HG03066 (cell line): ENCODE measurements around the gene DNASE1L2.
"Not testable (repeated sequence)": the region's sequence is repeated elsewhere in the genome, so short reads cannot be mapped to it uniquely, and the experiment has no call there.

Source experiments
- ATAC-seq: cut with Tn5 transposase; IDR thresholded peaks from one replicate; pipeline ENCODE4 v1.9.1; 2021; ENCODE audit warnings: low read depth; ENCODE audit not compliant: unreplicated experiment

DNASE1L2 gene

DNA sequence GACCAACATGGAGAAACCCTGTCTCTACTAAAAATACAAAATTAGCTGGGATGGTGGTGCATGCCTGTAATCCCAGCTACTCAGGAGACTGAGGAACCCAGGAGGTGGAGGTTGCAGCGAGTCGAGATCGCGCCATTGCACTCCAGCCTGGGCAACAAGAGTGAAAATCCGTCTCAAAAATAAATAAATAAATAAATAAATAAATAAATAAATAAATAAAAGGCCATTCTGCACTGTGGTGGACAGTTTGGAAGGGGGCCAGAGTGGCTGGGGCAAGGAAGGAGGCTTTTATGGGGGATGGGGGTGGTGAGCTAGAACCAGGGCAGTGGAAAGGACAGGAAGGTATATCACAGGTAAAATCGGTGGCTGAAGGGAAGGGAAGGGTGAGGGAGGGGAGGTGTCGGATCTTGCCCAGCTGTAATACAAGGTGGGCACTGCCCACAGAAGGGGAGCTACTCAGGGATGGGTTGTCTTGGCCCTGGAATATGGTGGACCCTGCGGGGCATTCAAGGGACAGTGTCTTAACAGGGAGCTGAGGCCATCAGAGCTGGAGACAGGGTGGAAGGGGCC lies 33.0 kb upstream of the DNASE1L2 start:
- not testable (repeated sequence) for ATAC-seq

DNA sequence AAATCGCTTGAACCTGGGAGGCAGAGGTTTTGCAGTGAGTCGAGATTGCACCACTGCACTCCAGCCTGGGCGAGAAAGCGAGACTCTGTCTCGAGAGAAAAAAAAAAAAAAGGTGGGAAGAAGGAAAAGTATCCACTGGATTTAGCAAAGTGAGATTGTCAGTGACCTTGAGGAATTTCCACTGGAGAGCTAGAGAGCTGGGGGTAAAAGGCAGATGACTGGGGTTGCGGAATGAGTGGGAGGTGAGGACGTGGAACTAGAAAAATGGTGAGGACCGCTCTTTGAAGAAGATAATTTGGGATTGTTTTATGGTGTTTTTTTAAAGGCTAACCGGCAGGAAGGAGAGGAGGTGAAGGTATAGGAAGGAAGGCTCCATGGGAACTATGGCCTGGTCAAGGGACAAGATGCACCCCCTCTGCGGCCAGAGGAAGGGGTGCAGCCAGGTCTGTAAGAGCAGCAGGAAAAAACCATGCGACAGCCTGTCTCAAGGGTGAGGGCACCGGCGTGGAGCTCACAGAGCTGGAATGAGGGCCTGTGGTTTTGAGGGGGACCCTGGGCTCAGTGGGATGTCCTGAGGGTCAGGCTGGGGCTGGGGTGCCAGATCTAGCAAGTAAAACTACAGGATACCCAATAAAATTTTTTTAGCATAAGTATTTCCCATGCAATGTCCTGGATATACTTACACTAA lies 31.7 kb upstream of the DNASE1L2 start:
- ATAC-seq: no peak

DNA sequence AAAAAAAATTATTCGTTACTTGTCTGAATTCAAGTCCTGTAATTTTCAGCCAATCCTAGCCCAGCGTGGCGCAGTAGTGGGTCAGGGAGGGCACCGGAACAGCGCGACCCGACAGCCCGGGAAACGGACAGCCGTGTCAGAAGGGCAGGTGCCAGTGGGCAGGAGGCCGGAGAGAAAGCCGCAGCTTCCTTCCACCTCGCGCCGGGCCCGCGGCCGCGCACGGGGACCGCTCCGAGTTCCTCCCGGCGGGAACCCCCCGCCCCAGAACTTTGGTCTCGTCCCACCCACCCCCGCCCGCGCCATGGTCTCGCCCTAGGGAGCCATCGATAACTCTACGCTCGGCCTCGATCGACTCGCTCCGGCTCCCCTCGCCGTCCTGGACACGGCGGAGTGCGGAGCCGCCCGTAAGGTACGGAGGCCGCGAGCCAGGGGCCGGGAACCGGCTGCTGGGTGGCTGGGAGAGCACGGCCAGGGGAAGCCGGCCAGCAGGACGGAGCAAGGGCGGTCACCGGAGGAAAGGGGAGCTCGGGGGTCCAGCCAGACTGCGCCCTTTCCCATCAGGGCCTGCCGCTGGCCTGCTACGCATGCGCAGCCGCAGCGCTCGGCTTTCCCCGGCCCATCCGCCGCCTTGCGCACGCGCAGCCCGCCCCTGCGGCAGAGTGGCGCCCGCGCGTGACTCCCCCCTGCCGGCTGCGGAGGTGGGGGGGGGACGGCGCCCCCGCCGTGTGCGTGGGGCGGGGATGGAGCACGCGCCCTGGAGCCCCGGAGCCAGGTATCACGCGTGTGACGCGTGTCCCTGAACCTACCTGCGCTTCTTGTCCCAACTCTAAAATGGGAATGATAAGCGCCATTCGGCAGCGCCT lies 30.9 kb upstream of the DNASE1L2 start, which contains the start of gene MLST8:
MLST8 (plus strand) TSS at position 351 of the 863 bp plus-strand sequence. CDS start 632 bp downstream, outside the sequence.
- ATAC-seq: peak; percentile 61

DNA sequence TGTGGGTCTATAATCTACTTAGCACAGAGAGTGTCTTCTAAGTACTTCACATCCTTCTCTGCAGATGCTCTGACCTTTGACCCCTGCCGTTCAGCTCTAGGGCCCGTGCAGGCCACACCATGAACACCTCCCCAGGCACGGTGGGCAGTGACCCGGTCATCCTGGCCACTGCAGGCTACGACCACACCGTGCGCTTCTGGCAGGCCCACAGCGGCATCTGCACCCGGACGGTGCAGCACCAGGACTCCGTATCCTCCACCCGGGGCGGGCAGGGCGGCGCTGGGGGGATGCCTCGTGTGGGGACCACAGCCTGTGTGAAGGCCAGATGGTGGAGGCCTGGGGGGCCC lies 30.3 kb upstream of the DNASE1L2 start:
- ATAC-seq: peak; percentile 9

DNA sequence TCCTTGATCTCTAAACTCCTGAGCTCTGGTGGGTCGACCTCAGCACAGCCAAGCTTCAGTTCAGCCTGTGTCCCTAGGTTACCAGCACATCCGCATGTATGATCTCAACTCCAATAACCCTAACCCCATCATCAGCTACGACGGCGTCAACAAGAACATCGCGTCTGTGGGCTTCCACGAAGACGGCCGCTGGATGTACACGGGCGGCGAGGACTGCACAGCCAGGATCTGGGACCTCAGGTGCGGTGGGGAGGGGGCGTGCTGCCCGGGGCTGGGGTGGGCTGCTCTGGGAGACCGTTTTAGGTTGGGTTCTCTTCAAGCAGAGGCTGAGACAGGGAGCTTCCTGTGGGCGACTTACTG lies 29.8 kb upstream of the DNASE1L2 start:
- ATAC-seq: no peak

DNA sequence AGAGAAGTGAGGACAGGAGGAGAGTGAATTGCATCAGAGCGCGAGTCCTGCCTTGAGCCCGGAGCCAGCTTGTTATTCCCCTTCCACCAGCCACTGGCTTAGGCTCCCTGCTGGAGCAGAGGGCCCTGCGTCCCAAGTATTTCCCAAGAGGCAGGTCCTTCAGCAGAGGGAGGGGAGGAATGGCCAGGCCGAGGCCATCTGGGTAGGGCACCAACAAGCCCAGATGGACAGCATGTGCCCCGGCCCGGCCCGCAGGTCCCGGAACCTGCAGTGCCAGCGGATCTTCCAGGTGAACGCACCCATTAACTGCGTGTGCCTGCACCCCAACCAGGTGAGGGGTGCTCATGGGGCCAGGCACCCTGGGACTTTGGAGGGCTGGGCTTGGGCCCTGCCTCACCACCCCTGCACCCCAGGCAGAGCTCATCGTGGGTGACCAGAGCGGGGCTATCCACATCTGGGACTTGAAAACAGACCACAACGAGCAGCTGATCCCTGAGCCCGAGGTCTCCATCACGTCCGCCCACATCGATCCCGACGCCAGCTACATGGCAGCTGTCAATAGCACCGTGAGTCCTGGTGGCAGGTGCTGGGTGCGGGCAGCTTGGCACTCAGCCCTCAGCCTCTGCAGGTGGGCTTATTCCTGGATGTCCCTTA lies 29.3 kb upstream of the DNASE1L2 start:
- no peak for ATAC-seq

DNA sequence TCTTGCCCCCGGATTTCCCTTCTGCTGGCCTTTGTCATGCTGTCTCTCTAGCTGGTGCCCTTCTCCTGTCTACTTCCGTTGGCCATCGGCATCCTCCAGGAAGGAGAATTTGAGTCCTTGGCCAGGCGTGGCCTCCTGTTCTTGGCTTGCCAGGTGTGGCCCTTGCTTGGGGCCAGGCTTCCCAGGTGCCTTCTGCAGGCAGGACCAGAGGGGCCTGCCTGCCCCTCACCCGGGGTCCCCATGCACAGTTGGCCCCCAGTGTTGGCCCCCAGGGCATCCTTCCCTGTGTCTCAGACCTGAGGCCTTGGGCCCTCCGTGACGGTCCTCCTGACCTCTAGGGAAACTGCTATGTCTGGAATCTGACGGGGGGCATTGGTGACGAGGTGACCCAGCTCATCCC lies 28.4 kb upstream of the DNASE1L2 start:
- ATAC-seq: no peak

DNA sequence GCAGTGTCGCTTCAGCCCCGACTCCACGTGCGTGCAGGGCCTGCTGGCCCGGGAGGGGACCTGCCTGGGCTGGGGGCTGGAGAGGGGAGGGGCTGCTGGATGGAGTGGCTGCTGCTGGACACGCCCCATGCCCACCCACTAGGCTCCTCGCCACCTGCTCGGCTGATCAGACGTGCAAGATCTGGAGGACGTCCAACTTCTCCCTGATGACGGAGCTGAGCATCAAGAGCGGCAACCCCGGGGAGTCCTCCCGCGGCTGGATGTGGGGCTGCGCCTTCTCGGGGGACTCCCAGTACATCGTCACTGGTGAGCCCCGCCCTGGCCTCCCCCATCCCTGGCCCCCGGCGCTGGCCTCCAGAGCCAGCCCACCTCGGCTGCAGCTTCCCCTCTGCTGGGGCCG lies 27.9 kb upstream of the DNASE1L2 start:
- ATAC-seq: no peak

DNA sequence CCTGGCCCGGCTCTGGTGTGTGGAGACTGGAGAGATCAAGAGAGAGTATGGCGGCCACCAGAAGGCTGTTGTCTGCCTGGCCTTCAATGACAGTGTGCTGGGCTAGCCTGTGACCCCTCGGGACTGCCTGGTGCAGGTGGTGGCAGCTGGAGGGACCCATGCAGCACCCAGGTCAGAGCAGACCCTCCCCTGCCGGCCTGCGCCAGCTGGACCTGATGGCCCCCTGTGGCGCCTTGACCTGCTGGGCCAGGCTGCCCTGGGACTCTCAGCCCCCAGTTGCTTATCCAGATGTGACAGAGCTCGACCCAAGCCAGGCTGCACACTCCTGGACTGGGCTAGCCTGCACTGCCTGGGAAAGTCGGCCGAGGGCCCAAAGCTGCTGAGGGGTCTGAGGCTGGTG lies 27.5 kb upstream of the DNASE1L2 start:
- ATAC-seq: no peak

DNA sequence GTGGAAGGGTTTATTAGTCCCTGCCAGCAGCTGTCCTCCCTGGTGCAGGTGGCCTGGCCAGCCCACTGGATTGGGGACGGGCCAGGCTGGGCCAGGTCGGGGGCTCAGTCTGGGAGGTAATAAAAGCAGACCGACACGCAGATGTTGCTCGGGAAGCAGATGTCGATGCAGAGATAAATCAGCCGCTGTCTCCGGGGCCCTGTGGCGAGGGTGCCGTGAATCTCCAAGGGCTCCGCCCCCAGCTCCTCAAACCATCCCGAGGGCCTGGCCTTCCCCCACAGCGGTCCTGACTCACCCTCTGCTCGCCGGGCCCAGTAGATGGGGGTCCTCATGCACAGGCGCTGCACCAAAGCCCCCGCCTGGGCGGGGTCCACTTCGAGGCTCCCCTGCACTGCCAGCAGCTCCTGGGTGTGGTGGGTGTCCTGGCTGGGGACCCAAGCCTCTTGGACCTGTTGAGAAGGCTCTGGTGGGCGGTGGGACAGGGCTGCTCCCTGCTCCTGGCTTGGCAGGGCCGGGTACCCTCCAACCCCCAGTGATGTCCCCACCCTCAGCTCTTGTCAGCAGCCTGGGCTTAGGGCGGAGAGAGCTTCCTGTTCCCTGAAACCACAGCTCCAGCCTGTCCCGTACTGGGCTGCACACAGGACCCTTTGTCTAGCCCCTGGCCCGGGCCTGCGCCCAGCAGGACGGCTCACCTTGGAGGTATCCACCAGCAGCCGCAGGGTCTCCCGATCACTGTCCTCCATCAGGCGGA lies 26.8 kb upstream of the DNASE1L2 start:
- ATAC-seq: no peak

DNA sequence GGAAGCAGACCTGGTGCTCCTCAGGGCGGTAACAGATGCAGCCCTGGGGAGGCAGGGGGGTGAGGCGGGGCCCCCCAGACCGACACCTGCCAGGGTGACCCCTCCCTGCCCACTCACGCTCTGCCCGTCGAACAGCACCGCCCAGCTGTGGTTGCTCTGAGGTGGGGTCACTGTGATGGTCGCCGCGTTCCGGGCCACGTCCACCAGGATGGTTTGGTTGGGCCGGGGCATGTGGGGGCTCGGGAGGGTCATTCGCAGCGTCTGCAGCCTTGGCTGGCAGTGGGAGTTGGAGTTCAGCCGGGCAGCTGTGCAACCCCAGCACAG lies 26.3 kb upstream of the DNASE1L2 start:
- no peak for ATAC-seq

DNA sequence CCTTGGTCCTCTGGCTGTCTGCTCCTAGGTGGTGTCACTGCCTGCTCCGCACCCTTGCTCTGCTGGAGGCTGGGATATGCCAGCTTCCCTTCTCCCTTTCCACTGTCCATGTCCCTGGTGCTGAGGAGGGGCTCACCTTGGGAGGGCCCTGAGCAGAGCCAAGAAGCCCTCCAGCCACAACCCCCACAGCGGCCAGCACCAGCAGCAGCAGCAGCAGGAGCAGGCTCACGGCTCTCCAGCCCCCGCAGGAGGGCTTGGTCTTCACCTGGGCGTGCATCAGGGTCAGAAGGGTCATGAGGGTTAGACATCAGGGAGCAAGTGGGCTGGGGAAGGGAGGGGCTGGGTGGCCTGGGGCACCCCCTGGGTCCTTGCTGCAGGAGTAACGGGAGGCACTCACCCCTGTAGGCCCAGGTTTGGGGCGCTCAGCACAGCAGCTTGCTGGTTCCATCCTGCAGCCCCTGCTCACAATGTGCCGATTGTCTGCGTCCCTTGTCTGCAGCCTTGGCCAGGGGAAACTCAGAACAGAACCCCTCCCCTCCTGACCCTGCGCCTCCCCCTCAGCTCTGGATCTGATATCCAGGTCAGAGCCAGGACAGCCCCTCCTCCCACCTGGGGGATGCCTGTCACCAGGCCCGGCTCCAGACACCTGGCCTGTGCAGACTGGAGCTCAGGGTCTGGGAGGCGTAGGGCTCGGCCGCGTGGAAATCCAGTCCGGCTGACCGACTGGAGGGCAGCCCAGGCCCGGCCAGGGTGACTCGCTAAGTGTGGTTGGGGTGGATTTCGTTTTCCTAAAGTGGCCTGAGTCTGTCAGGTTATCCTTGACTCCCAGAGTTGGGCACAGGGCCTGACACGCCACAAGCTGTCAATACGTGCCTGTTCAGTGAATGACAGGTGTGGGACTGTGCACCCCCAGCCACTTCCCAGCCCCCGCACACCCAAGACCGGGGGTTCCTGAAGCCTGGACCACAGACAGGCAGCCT lies 25.6 kb upstream of the DNASE1L2 start, which contains the start of gene BRICD5:
BRICD5 (minus strand) TSS at position 478 of the 980 bp plus-strand sequence; CDS start at position 448, 30 bp downstream.
- ATAC-seq: no peak

DNA sequence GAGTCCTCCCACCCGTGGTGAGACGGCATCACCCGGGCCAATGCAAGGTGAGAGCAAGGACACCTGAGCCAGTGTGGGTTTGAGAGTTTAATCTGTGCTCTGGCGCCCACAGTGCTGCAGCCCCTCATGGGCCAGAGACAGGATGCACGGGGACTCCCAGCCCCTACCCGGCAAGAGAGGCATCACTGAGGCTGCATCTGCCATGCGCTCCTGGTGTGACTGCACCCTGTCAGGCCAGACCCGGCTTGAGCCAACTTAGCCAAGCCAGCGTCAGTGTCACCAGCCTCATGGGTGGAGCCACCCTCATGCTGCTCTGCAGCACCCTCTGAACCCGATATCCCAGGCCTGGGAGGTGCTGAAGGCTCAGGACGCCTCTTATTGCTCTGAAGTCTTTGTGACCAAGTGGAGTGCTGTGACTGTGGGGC lies 24.3 kb upstream of the DNASE1L2 start:
- no peak for ATAC-seq

DNA sequence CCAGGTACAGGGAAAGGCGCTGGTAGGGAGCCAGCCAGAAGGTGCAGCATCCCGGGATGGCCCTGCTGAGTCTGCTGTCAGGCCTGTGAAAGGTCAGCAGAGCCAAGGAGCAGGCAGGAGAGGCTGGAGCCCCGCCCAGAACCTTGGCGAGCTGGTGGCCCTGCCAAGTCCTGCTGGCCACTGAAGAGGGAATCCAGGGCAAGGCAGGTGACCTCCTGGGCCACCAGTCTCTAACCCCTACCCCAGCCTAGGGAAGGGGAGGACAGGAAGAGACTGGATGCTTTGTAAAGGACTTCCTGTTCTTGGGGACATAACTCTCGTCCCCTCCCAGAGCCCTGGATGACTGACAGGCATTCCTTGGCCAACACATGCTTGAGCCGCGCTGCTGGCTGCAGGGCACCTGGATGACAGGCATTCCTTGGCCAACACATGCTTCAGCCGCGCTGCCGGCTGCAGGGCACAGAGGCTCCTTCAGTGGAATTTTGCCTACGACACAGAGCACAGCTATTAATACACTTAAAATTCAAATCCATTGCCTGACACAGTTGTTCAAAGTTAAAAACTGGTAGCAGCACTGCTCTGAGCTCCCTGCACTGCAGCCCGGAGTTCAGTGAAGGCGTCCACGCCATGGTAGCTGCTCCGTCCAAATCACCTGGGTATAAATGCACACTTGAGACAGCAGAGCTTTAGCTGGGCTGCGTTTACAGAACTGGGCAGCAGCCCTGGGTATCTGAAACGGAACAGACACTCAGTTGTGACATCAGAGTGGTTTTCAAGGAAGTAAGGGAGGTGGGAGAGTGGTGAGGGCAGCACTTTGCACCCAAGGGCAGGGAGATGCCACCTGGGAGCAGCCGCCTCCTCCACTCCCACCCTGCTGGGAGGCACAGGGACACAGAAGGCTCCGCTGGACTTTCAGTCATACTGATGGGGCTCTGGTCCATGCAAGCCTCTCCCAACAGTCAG lies 23.6 kb upstream of the DNASE1L2 start:
- ATAC-seq: no peak

DNA sequence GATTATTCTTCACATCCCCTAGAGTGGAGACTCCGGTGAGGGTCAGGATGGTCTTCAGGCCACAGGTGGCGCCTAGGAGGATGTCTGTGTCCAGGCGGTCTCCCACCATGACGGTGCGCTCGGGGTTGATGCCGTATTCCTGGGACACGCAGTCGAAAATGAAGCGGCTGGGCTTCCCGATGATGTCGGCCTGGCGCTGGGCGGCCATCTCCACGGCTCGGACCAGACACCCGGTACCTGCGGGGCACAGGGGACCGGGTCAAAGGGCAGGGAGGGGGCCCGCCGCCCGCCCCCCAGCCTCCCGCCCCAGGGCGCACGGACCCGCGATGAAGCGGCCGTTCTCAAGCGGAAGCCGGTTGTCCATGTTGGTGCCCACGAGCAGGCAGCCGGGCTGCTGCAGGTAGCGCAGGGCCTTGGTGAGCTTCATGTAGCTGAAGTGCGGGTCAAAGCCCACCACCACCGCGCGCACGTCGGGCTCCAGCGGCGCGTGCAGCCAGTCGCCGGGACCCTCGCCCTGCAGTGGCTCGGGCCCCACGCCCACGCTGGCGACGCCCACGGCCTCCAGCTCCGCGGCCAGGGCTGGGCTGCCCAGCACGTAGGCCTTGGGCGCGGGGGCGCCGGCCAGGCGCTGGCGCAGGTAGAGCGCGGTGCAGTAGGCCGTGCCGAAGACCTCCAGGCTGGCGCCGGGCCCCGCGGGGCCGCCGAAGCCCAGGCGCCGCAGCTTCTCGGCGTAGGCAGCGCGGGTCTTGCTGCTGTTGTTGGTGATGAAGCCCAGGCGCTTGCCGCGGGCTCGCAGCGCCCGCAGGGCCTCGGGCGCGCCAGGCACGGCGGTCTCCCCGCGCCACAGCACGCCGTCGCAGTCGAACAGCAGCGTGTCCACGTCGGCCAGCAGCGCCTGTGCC lies 22.2 kb upstream of the DNASE1L2 start:
- no peak for ATAC-seq

DNA sequence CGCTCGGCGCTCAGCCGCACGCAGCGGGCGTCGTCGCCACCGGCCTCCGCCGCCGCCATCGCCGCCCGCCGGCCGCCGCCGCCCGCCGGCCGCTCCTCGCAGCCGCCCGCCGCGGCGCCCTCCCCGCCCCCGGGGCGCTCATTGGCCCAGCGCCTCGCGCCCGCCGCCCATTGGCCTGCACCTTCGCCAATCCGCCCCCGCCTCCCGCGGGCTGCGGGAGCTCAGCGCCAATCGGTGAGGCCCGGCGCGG lies 21.6 kb upstream of the DNASE1L2 start, which contains the start of gene PGP:
PGP (minus strand) TSS at position 122 of the 250 bp plus-strand sequence; CDS start at position 59, 63 bp downstream.
- ATAC-seq: peak; percentile 86

DNA sequence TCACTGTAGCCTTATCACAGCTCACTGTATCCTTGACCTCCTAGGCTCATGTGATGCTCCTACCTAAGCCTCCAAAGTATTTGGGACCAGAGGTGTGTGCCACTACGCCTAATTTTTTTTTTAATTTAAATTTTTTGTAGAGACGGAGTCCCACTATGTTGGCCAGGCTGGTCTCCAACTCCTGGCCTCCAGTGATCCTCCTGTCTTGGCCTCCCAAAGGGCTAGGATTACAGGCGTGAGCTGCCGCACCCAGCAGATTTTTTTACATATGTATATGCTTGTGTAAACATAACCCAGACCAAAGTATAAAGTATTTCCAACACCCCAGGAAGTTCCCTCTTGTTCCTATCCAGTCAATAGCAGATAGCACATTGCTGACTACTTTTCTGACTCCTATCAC lies 19.9 kb upstream of the DNASE1L2 start:
- ATAC-seq: no peak
